ENCODE results near the gene GPR87.

Gene GPR87

GRCh38 chr3:151282921-151283320 is 33.7 kb downstream of the GPR87 start:
- no peak for DNase-seq (ENCODE audit: low read depth)

GRCh38 chr3:151281671-151282324 is 34.8 kb downstream of the GPR87 start:
- no peak for DNase-seq (ENCODE audit: low read depth)

- DNase-seq (ENCODE audit: low read depth), result no peak
Observed at GRCh38 chr3:151278230-151278629, 38.4 kb downstream of the GPR87 start, which contains the start of gene P2RY14. Gene P2RY14, minus strand, starts transcription at chr3:151278542. Its CDS starts 64,226 bp downstream, at chr3:151214316.

- DNase-seq (ENCODE audit: low read depth), result no peak
Observed at GRCh38 chr3:151276687-151277042, 40.0 kb downstream of the GPR87 start.

GRCh38 chr3:151276038-151276686 is 40.5 kb downstream of the GPR87 start:
- DNase-seq (ENCODE audit: low read depth), result no peak

GRCh38 chr3:151275091-151275490 is 41.5 kb downstream of the GPR87 start:
- no peak for DNase-seq (ENCODE audit: low read depth)

- DNase-seq (ENCODE audit: low read depth), result no peak
Observed at GRCh38 chr3:151269631-151270030, 47.0 kb downstream of the GPR87 start.

- DNase-seq (ENCODE audit: low read depth), result no peak
Observed at GRCh38 chr3:151268267-151269235, 48.1 kb downstream of the GPR87 start.

GRCh38 chr3:151267066-151267465 is 49.6 kb downstream of the GPR87 start:
- no peak for DNase-seq (ENCODE audit: low read depth)

- DNase-seq (ENCODE audit: low read depth), result no peak
Observed at GRCh38 chr3:151265866-151266265, 50.8 kb downstream of the GPR87 start.

- DNase-seq (ENCODE audit: low read depth), result no peak
Observed at GRCh38 chr3:151265166-151265565, 51.5 kb downstream of the GPR87 start.

- no peak for DNase-seq (ENCODE audit: low read depth)
Observed at GRCh38 chr3:151264605-151265004, 52.0 kb downstream of the GPR87 start.

- no peak for DNase-seq (ENCODE audit: low read depth)
Observed at GRCh38 chr3:151262871-151263525, 53.6 kb downstream of the GPR87 start.

GRCh38 chr3:151259664-151260063 is 57.0 kb downstream of the GPR87 start:
- no peak for DNase-seq (ENCODE audit: low read depth)

- no peak for DNase-seq (ENCODE audit: low read depth)
Observed at GRCh38 chr3:151256749-151257148, 59.9 kb downstream of the GPR87 start.

- DNase-seq (ENCODE audit: low read depth), result no peak
Observed at GRCh38 chr3:151248772-151249337, 67.8 kb downstream of the GPR87 start.
